Endodermal cell (in vitro differentiated cells): ENCODE measurements around the gene TIAM2. TPM values are rescaled to one million over a fixed set of nuclear protein-coding genes. Genes with fewer than 3 reads are reported as not detected.
A peak's percentile ranks its signal among the peaks of the same experiment; 100 is the strongest.

ENCODE experiments used
- DNase-seq: peaks from one replicate; pipeline ENCODE4 v3.0.0-alpha.2; 2017
- H3K27ac ChIP-seq: 2 replicates; pipeline ENCODE4 v1.5.1; 2013; ENCODE audit warnings: mild to moderate bottlenecking, low read depth, low read length, moderate library complexity
- H3K27me3 ChIP-seq: 2 replicates; pipeline ENCODE4 v1.6.1; 2013; ENCODE audit warnings: mild to moderate bottlenecking, low read length, moderate library complexity; ENCODE audit not compliant: insufficient read depth, control insufficient read depth, poor library complexity, severe bottlenecking
- H3K36me3 ChIP-seq: 2 replicates; pipeline ENCODE4 v1.7.0; 2013; ENCODE audit warnings: mild to moderate bottlenecking, low read length, moderate library complexity; ENCODE audit not compliant: control insufficient read depth, insufficient read depth
- H3K4me1 ChIP-seq: one replicate; pipeline ENCODE4 v1.7.0; 2013; ENCODE audit warnings: low read length; ENCODE audit not compliant: control insufficient read depth, insufficient read depth
- H3K4me3 ChIP-seq: 2 replicates; pipeline ENCODE4 v1.5.1; 2013; ENCODE audit warnings: mild to moderate bottlenecking, low read length, moderate library complexity
- H3K9ac ChIP-seq: 2 replicates; pipeline ENCODE4 v1.6.1; 2013; ENCODE audit warnings: mild to moderate bottlenecking, low read length, moderate library complexity; ENCODE audit not compliant: poor library complexity, severe bottlenecking; ENCODE audit errors: extremely low read depth
- H3K9me3 ChIP-seq: 2 replicates; pipeline ENCODE4 v1.6.1; 2013; ENCODE audit warnings: mild to moderate bottlenecking, low read length, moderate library complexity; ENCODE audit not compliant: control insufficient read depth
- H3K27ac Mint-ChIP-seq: 2 replicates; pipeline ENCODE4 v1.8.0; 2020; ENCODE audit warnings: mixed read lengths
- H3K27me3 Mint-ChIP-seq: 2 replicates; pipeline ENCODE4 v1.8.0; 2021; ENCODE audit warnings: mild to moderate bottlenecking, mixed read lengths; ENCODE audit not compliant: insufficient read depth
- H3K36me3 Mint-ChIP-seq: 2 replicates; pipeline ENCODE4 v1.8.0; 2020; ENCODE audit warnings: low read depth, mixed read lengths
- H3K4me1 Mint-ChIP-seq: 2 replicates; pipeline ENCODE4 v1.8.0; 2020; ENCODE audit warnings: mixed read lengths
- H3K4me3 Mint-ChIP-seq: 2 replicates; pipeline ENCODE4 v1.8.0; 2020; ENCODE audit warnings: mild to moderate bottlenecking, moderate library complexity, mixed read lengths
- H3K9me3 Mint-ChIP-seq: 2 replicates; pipeline ENCODE4 v1.8.0; 2020; ENCODE audit warnings: mild to moderate bottlenecking, mixed read lengths
- WGBS, 2 experiments: methylation state at CpG; one replicate each; pipeline versions ENCODE4 v1.1.5 to v1.1.7; 2013; ENCODE audit warnings: missing lambda C conversion rate in 2 of 2, mixed read lengths in 1 of 2; ENCODE audit not compliant: insufficient coverage in 1 of 2, insufficient read length in 1 of 2; 5-methylcytosine and 5-hydroxymethylcytosine counted together
- total RNA-seq, 2 donors: library from RNA; stranded (reverse); fragmentation: NEBNext Ultra II Directional in 1 of 2; extraction: Animal tissue kit (Norgen Biotek cat#: 25700) in 1 of 2; gene quantifications; 2 replicates in 1 of 2; 3 replicates in 1 of 2; pipeline ENCODE4 v1.2.1, GENCODE V29; 2021
- TF ChIP-seq, protein P1 (sequence below): fragments of 200-600 bp; sonication (generic); conservative IDR thresholded peaks from 2 replicates; pipeline ENCODE4 v1.5.0; 2021; ENCODE audit warnings: antibody characterized with exemption, mild to moderate bottlenecking

The TIAM2 gene
- total RNA-seq, 2 donors from 2014 or later: 15.7 to 17.5 TPM

DNA sequence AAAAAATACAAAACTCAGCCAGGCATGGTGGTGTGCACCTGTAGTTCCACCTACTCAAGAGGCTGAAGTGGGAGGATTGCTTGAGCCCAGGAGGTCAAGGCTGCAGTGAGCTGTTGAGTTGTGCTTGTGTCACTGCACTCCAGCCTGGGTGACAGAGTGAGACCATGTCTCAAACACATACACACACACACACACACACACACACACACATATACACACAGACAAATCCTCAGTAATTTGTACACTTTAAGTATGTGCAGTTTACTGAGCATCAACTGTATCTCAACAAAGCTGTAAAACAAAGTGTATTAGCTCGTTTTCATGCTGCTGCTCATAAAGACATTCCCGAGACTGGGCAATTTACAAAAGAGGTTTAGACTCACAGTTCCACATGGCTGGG is 311.8 kb downstream of the TIAM2 start:
- peaks cover 7% of the 10 kb centered on the region for H3K4me1 ChIP-seq
- Mint-ChIP-seq H3K4me3 (no peak overlapping the region), H3K27ac (peak overlapping the region; percentile 57), H3K9me3 (no peaks in the 10 kb centered on the region), H3K4me1 (peaks cover 14% of the 10 kb centered on the region), H3K36me3 (peaks cover 66% of the 10 kb centered on the region), H3K27me3 (no peaks in the 10 kb centered on the region)
- H3K27me3 ChIP-seq: no peaks in the 10 kb centered on the region
- H3K9me3 ChIP-seq: no peaks in the 10 kb centered on the region
- TF ChIP-seq, protein P1, sequence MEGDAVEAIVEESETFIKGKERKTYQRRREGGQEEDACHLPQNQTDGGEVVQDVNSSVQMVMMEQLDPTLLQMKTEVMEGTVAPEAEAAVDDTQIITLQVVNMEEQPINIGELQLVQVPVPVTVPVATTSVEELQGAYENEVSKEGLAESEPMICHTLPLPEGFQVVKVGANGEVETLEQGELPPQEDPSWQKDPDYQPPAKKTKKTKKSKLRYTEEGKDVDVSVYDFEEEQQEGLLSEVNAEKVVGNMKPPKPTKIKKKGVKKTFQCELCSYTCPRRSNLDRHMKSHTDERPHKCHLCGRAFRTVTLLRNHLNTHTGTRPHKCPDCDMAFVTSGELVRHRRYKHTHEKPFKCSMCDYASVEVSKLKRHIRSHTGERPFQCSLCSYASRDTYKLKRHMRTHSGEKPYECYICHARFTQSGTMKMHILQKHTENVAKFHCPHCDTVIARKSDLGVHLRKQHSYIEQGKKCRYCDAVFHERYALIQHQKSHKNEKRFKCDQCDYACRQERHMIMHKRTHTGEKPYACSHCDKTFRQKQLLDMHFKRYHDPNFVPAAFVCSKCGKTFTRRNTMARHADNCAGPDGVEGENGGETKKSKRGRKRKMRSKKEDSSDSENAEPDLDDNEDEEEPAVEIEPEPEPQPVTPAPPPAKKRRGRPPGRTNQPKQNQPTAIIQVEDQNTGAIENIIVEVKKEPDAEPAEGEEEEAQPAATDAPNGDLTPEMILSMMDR: no peak
- H3K36me3 ChIP-seq: peaks cover 78% of the 10 kb centered on the region
- no peak for DNase-seq
- no peak overlapping the region for H3K27ac ChIP-seq
- WGBS, 2 experiments: 91% methylated on average over 2 of the region's 2 CpGs
- H3K4me3 ChIP-seq: no peak overlapping the region
- H3K9ac ChIP-seq: no peak overlapping the region
